ENCODE data around the gene CDH23.

Gene CDH23

GRCh38 chr10:71396711-71397295, at the start of gene CDH23:
TSS of gene CDH23 (plus strand) at chr10:71396920. CDS start at chr10:71439832, 42,912 bp downstream.
- Histone ChIP-seq H3K27ac (ENCODE audit: low read depth, low read length) (no peak within 1 kb of the TSS), H3K4me1 (ENCODE audit: insufficient read depth, low read length) (peaks cover 11% of the 10 kb centered on the region), H3K9ac (ENCODE audit: low read length) (no peak within 1 kb of the TSS), H3K4me3 (ENCODE audit: low read depth in 1 of 2, low read length in 2 of 2) (peak within 1 kb of the TSS; percentile 52 to 68), H3K9me3 (ENCODE audit: low read length) (no peaks in the 10 kb centered on the region), H3K36me3 (ENCODE audit: insufficient read depth, low read length) (no peaks in the 10 kb centered on the region), H3K27me3 (ENCODE audit: control insufficient read depth in 1 of 2, insufficient read depth in 2 of 2, low read length in 2 of 2) (peaks cover 37 to 46% of the 10 kb centered on the region in 2 donors)

DNA sequence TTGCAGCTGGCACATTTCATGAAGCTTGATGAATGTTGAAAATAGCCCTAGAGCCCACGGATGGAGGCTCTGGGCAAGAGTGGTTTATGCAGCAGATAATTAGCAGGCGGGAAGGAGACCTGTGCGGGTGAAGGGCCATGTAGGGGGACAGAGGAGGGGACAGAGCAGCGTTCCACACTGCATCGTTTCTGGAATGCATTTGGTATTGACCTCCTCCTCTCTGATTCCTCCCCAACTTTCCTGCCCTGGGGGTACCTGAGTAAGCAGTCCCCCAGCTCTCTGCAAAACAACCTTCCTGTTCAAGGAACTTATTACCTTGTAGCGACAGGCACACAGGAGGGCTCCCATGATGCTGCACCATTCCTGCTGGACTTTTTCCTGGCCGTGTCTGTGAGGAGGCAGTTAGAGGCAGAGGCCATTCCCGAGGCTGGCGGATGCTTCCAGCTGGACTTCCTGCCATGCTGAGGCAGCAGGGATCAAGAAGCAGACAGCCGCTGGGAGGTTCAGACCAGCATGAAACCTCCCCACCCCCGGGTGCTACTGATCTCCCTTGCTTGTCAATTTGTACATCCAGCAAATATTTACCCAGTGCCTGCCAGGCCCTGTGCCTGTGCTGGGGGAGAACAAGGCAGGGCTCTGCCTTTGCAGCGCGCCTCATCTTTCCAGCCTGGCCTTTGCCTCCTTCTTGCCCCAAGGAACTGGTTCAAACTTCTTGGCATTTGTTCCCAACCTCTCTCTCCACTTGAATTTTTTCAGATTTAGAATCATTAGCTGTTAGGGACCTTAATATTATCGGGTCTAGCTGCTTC, 48.9 kb upstream of the CDH23 start:
- H3K36me3 ChIP-seq (ENCODE audit: insufficient read depth, low read length) = peaks cover 5% of the 10 kb centered on the region
- H3K9me3 ChIP-seq (ENCODE audit: low read length) = no peaks in the 10 kb centered on the region
- no peak overlapping the region for H3K27ac ChIP-seq (ENCODE audit: low read depth, low read length)
- no peaks in the 10 kb centered on the region for H3K27me3 ChIP-seq (ENCODE audit: control insufficient read depth in 1 of 2, insufficient read depth in 2 of 2, low read length in 2 of 2)
- H3K9ac ChIP-seq (ENCODE audit: low read length) = no peak overlapping the region
- H3K4me3 ChIP-seq (ENCODE audit: low read depth in 1 of 2, low read length in 2 of 2) = no peak overlapping the region
- H3K4me1 ChIP-seq (ENCODE audit: insufficient read depth, low read length) = no peaks in the 10 kb centered on the region

DNA sequence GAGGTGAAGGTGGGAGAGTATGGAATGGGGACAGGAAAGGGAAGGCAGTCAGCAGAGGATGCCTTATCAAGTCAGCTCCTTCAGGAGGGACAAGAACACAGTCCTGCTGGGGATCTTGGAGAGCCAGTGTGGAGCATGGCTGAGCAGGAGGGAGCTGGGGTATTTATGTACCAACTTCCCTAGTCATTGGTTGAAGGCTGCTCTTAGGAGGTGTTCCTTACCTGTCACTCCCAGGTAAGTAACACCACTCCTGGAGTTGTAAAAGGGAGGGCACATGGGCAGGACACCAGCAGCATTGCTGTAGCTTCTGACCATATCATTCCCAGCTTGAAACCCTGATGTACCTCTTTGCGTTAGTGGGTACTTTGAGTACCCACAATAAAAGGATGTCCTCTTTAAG, 47.9 kb upstream of the CDH23 start:
- H3K27ac ChIP-seq (ENCODE audit: low read depth, low read length) = no peak overlapping the region
- no peak overlapping the region for H3K9ac ChIP-seq (ENCODE audit: low read length)
- H3K4me3 ChIP-seq (ENCODE audit: low read depth in 1 of 2, low read length in 2 of 2) = no peak overlapping the region
- H3K36me3 ChIP-seq (ENCODE audit: insufficient read depth, low read length) = peaks cover 14% of the 10 kb centered on the region
- no peaks in the 10 kb centered on the region for H3K27me3 ChIP-seq (ENCODE audit: control insufficient read depth in 1 of 2, insufficient read depth in 2 of 2, low read length in 2 of 2)
- H3K4me1 ChIP-seq (ENCODE audit: insufficient read depth, low read length) = no peaks in the 10 kb centered on the region
- no peaks in the 10 kb centered on the region for H3K9me3 ChIP-seq (ENCODE audit: low read length)

DNA sequence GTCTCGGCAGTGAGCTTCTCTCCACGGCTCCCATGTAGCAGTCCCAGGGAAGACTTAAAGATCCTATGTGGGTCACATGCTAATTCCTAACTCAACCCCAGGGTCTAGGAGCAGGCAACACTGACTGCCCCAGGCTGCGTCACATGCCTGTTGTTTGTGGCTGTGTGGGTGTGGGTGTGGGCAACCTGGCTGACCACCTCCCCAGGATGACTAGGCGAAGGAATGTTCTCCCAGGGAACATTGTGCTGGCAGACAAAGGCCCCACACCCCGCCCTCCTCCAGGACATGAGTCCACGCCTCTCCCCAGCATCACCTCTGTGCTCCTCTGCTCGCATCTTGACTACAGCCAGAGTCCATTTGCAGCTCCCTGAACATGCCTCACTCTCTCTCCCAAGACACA, 47.3 kb upstream of the CDH23 start:
- Histone ChIP-seq H3K4me1 (ENCODE audit: insufficient read depth, low read length) (no peaks in the 10 kb centered on the region), H3K9me3 (ENCODE audit: low read length) (no peaks in the 10 kb centered on the region), H3K36me3 (ENCODE audit: insufficient read depth, low read length) (peaks cover 19% of the 10 kb centered on the region), H3K27me3 (ENCODE audit: control insufficient read depth in 1 of 2, insufficient read depth in 2 of 2, low read length in 2 of 2) (no peaks in the 10 kb centered on the region), H3K4me3 (ENCODE audit: low read depth in 1 of 2, low read length in 2 of 2) (no peak overlapping the region), H3K27ac (ENCODE audit: low read depth, low read length) (no peak overlapping the region), H3K9ac (ENCODE audit: low read length) (no peak overlapping the region)

DNA sequence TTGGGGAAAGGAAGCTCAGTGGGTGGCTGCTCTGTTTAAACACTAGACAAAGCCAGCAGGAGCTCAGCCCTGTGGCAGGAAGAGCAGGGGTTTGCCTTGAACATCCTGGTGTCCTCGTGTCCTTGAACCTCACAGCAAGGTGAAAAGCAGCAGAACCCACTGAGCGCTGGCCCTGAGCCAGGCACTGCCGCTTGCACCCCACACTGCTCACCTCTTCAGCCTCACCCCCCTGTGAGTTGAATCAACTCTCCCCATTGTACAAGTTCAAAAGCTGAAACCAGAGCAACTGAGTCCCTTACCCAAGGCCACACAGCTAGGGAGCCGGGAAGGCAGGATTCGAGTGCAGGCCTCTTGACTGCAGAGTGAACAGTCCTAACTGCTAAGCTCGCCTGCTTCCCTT, 45.6 kb upstream of the CDH23 start:
- Histone ChIP-seq H3K4me1 (ENCODE audit: insufficient read depth, low read length) (no peaks in the 10 kb centered on the region), H3K9me3 (ENCODE audit: low read length) (no peaks in the 10 kb centered on the region), H3K27ac (ENCODE audit: low read depth, low read length) (no peak overlapping the region), H3K4me3 (ENCODE audit: low read depth in 1 of 2, low read length in 2 of 2) (no peak overlapping the region), H3K27me3 (ENCODE audit: control insufficient read depth in 1 of 2, insufficient read depth in 2 of 2, low read length in 2 of 2) (no peaks in the 10 kb centered on the region), H3K9ac (ENCODE audit: low read length) (no peak overlapping the region), H3K36me3 (ENCODE audit: insufficient read depth, low read length) (peaks cover 23% of the 10 kb centered on the region)

- Histone ChIP-seq H3K4me1 (ENCODE audit: insufficient read depth, low read length) (no peaks in the 10 kb centered on the region), H3K27me3 (ENCODE audit: control insufficient read depth in 1 of 2, insufficient read depth in 2 of 2, low read length in 2 of 2) (no peaks in the 10 kb centered on the region), H3K9ac (ENCODE audit: low read length) (no peak overlapping the region), H3K27ac (ENCODE audit: low read depth, low read length) (no peak overlapping the region), H3K36me3 (ENCODE audit: insufficient read depth, low read length) (peaks cover 23% of the 10 kb centered on the region), H3K9me3 (ENCODE audit: low read length) (no peaks in the 10 kb centered on the region), H3K4me3 (ENCODE audit: low read depth in 1 of 2, low read length in 2 of 2) (no peak overlapping the region)
Observed at GRCh38 chr10:71351628-71352319, 44.9 kb upstream of the CDH23 start.

DNA sequence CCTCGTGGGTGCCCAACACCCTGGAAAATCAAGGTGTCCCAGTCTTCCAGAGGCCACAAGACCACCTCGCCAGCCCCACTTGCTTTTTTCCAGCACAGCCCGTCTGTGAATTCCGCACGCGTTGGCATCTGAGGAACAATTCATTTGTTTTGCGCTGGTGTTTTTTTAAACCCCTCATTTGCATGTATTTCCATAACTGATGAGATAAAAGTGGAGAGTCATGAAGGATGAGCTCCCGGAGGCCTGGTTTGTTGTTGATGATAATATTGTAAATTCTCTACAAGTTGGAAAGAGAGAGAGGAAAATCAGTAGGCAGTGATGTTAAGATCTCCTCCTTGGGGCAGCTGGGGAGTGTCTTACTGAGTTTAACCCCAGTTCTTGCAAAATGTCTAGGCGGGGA, 43.1 kb upstream of the CDH23 start:
- H3K9me3 ChIP-seq (ENCODE audit: low read length) = no peaks in the 10 kb centered on the region
- no peak overlapping the region for H3K9ac ChIP-seq (ENCODE audit: low read length)
- H3K36me3 ChIP-seq (ENCODE audit: insufficient read depth, low read length) = peaks cover 23% of the 10 kb centered on the region
- no peak overlapping the region for H3K4me3 ChIP-seq (ENCODE audit: low read depth in 1 of 2, low read length in 2 of 2)
- no peak overlapping the region for H3K27ac ChIP-seq (ENCODE audit: low read depth, low read length)
- H3K27me3 ChIP-seq (ENCODE audit: control insufficient read depth in 1 of 2, insufficient read depth in 2 of 2, low read length in 2 of 2) = no peaks in the 10 kb centered on the region
- no peaks in the 10 kb centered on the region for H3K4me1 ChIP-seq (ENCODE audit: insufficient read depth, low read length)

GRCh38 chr10:71354776-71355175, 41.9 kb upstream of the CDH23 start:
- Histone ChIP-seq H3K4me1 (ENCODE audit: insufficient read depth, low read length) (no peaks in the 10 kb centered on the region), H3K9me3 (ENCODE audit: low read length) (no peaks in the 10 kb centered on the region), H3K27me3 (ENCODE audit: control insufficient read depth in 1 of 2, insufficient read depth in 2 of 2, low read length in 2 of 2) (no peaks in the 10 kb centered on the region), H3K36me3 (ENCODE audit: insufficient read depth, low read length) (peaks cover 23% of the 10 kb centered on the region), H3K27ac (ENCODE audit: low read depth, low read length) (no peak overlapping the region), H3K4me3 (ENCODE audit: low read depth in 1 of 2, low read length in 2 of 2) (no peak overlapping the region), H3K9ac (ENCODE audit: low read length) (no peak overlapping the region)

DNA sequence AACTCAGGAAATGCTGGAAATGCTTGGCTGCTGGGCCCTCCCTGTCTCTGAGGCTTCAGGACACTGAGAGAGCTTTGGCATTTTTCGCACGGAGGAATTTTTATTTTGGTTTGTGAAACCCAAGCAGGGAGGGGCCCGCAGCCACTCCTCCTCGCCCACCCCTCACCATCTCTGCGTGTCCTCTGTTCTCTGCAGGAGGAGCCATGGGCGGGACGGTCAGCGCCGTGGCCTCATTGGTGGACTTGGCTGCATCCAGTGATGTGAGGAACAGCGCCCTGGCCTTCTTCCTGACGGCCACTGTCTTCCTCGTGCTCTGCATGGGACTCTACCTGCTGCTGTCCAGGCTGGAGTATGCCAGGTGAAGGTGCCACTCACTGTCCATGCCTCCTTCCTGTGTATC, 40.8 kb upstream of the CDH23 start:
- Histone ChIP-seq H3K9ac (ENCODE audit: low read length) (no peak overlapping the region), H3K36me3 (ENCODE audit: insufficient read depth, low read length) (peaks cover 23% of the 10 kb centered on the region), H3K4me1 (ENCODE audit: insufficient read depth, low read length) (no peaks in the 10 kb centered on the region), H3K4me3 (ENCODE audit: low read depth in 1 of 2, low read length in 2 of 2) (no peak overlapping the region), H3K27ac (ENCODE audit: low read depth, low read length) (no peak overlapping the region), H3K27me3 (ENCODE audit: control insufficient read depth in 1 of 2, insufficient read depth in 2 of 2, low read length in 2 of 2) (no peaks in the 10 kb centered on the region), H3K9me3 (ENCODE audit: low read length) (no peaks in the 10 kb centered on the region)

- no peaks in the 10 kb centered on the region for H3K9me3 ChIP-seq (ENCODE audit: low read length)
- H3K4me3 ChIP-seq (ENCODE audit: low read depth in 1 of 2, low read length in 2 of 2) = no peak overlapping the region
- no peaks in the 10 kb centered on the region for H3K27me3 ChIP-seq (ENCODE audit: control insufficient read depth in 1 of 2, insufficient read depth in 2 of 2, low read length in 2 of 2)
- H3K4me1 ChIP-seq (ENCODE audit: insufficient read depth, low read length) = no peaks in the 10 kb centered on the region
- H3K27ac ChIP-seq (ENCODE audit: low read depth, low read length) = no peak overlapping the region
- no peak overlapping the region for H3K9ac ChIP-seq (ENCODE audit: low read length)
- H3K36me3 ChIP-seq (ENCODE audit: insufficient read depth, low read length) = peaks cover 21% of the 10 kb centered on the region
Observed at GRCh38 chr10:71357792-71358265, 38.9 kb upstream of the CDH23 start.

- Histone ChIP-seq H3K4me1 (ENCODE audit: insufficient read depth, low read length) (no peaks in the 10 kb centered on the region), H3K9me3 (ENCODE audit: low read length) (no peaks in the 10 kb centered on the region), H3K9ac (ENCODE audit: low read length) (no peak overlapping the region), H3K27me3 (ENCODE audit: control insufficient read depth in 1 of 2, insufficient read depth in 2 of 2, low read length in 2 of 2) (no peaks in the 10 kb centered on the region), H3K4me3 (ENCODE audit: low read depth in 1 of 2, low read length in 2 of 2) (no peak overlapping the region), H3K27ac (ENCODE audit: low read depth, low read length) (no peak overlapping the region), H3K36me3 (ENCODE audit: insufficient read depth, low read length) (peaks cover 20% of the 10 kb centered on the region)
Observed at GRCh38 chr10:71358277-71358676, 38.4 kb upstream of the CDH23 start.
